Brain microvascular endothelial cell (primary cell): Measurements from ENCODE around the gene KCND3.
"Not testable (repeated sequence)": the region's sequence is repeated elsewhere in the genome, so short reads cannot be mapped to it uniquely, and the experiment has no call there.

Source experiments
- DNase-seq: peaks from one replicate; pipeline ENCODE4 v3.0.0-alpha.2; 2020
- H3K27ac ChIP-seq: fragments of 250-450 bp; sonication (Bioruptor Pico); 2 replicates; pipeline ENCODE4 v1.5.1; 2020; ENCODE audit warnings: mild to moderate bottlenecking, moderate library complexity
- H3K27me3 ChIP-seq: fragments of 250-450 bp; sonication (Bioruptor Pico); replicated peaks from 2 replicates; pipeline ENCODE4 v1.5.1; 2020; ENCODE audit warnings: mild to moderate bottlenecking
- H3K36me3 ChIP-seq: fragments of 250-450 bp; sonication (Bioruptor Pico); replicated peaks from 2 replicates; pipeline ENCODE4 v1.5.1; 2020; ENCODE audit warnings: mild to moderate bottlenecking
- H3K4me3 ChIP-seq: 2 replicates; pipeline ENCODE4 v1.5.1; 2011; ENCODE audit warnings: low read depth, mild to moderate bottlenecking, control low read depth, low read length, moderate library complexity
- CTCF ChIP-seq: IDR thresholded peaks from 2 replicates; pipeline ENCODE4 v1.5.1; 2011; ENCODE audit warnings: low read depth, mild to moderate bottlenecking, moderate library complexity, low read length, control low read depth, inconsistent platforms; ENCODE audit errors: missing control alignments
- in situ Hi-C: cut with HindIII; loops from 2 replicates; pipeline ENCODE4 v1.10.0; 2017; ENCODE audit warnings: low sequenced_read_pairs, low pct_ligation_motif_present

KCND3 gene

GRCh38 chr1:111746614-111746999 is 242.9 kb downstream of the KCND3 start:
- no peak for DNase-seq

GRCh38 chr1:111745675-111746613 is 243.5 kb downstream of the KCND3 start:
- in situ Hi-C loops, result no loop called here
- no peak for DNase-seq

More at GRCh38 chr1:111746614-111746999, 242.9 kb downstream of the KCND3 start:
- H3K27me3 ChIP-seq, result no peaks in the 10 kb centered on the region
- no peak for TF ChIP-seq CTCF
- H3K4me3 ChIP-seq, result no peak overlapping the region
- H3K27ac ChIP-seq, result no peak overlapping the region
- H3K36me3 ChIP-seq, result no peaks in the 10 kb centered on the region
- in situ Hi-C loops, result no loop called here

GRCh38 chr1:111743679-111744101 is 245.8 kb downstream of the KCND3 start:
- TF ChIP-seq CTCF, result no peak
- no peaks in the 10 kb centered on the region for H3K36me3 ChIP-seq
- peak; percentile 75 for DNase-seq
- H3K27ac ChIP-seq, result peak overlapping the region; percentile 1
- in situ Hi-C loops, result no loop called here
- no peaks in the 10 kb centered on the region for H3K27me3 ChIP-seq
- no peak overlapping the region for H3K4me3 ChIP-seq

More at GRCh38 chr1:111745675-111746613, 243.5 kb downstream of the KCND3 start:
- no peaks in the 10 kb centered on the region for H3K27me3 ChIP-seq
- TF ChIP-seq CTCF, result no peak
- no peak overlapping the region for H3K4me3 ChIP-seq
- no peak overlapping the region for H3K27ac ChIP-seq
- H3K36me3 ChIP-seq, result no peaks in the 10 kb centered on the region

- Histone ChIP-seq H3K27me3 (no peaks in the 10 kb centered on the region), H3K27ac (peak overlapping the region; percentile 1), H3K4me3 (no peak overlapping the region), H3K36me3 (no peaks in the 10 kb centered on the region)
- in situ Hi-C loops, result no loop called here
- no peak for TF ChIP-seq CTCF
- DNase-seq, result peak; percentile 81
These were observed 246.4 kb downstream of the KCND3 start for GRCh38 chr1:111742938-111743549.

- in situ Hi-C loops, H3K27ac ChIP-seq, H3K4me3 ChIP-seq, H3K27me3 ChIP-seq, H3K36me3 ChIP-seq, DNase-seq: not testable (repeated sequence)
These were observed 247.2 kb downstream of the KCND3 start for GRCh38 chr1:111742292-111742691.
